Measurements from ENCODE around the gene C9orf72. TPM values are rescaled to one million over a fixed set of nuclear protein-coding genes. Genes with fewer than 3 reads are reported as not detected.

Gene C9orf72
- total RNA-seq, 1 donor from 2014 or later = 4.8 TPM

DNA sequence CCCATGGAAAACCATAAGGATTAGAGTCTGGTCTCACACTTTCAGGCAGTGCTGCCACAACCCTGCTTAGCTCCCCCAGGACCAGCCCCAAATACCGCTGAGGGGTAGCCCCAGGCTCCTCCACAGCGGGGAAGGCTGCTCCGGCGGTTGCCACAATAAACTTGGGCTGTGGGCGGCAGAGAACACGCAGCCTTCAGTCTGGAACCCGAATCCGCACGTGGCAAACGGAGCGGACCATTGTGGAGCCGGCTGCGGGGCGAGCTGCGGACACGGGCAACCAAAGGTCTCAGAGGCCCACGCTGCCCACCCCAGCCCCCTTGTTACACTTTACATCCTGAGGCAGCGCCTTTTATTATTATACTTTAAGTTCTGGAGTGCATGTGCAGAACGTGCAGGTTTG lies 37.3 kb upstream of the C9orf72 start:
- no peaks in the 10 kb centered on the region for H3K79me2 ChIP-seq (ENCODE audit: insufficient read depth, low read length)
- no peaks in the 10 kb centered on the region for H3K36me3 ChIP-seq (ENCODE audit: insufficient read depth, low read length)
- H3K9me3 ChIP-seq (ENCODE audit: insufficient read depth, low read depth, low read length) = no peaks in the 10 kb centered on the region
- Mint-ChIP-seq H3K4me3 (ENCODE audit: unreplicated experiment) (no peak overlapping the region), H3K36me3 (ENCODE audit: low read depth, unreplicated experiment) (no peaks in the 10 kb centered on the region), H3K4me1 (ENCODE audit: low read depth, unreplicated experiment) (no peaks in the 10 kb centered on the region), H3K27me3 (ENCODE audit: low read depth, unreplicated experiment) (peaks cover 17% of the 10 kb centered on the region), H3K9me3 (ENCODE audit: unreplicated experiment) (peaks cover 6% of the 10 kb centered on the region), H3K27ac (ENCODE audit: unreplicated experiment) (no peak overlapping the region)
- no peaks in the 10 kb centered on the region for H3K4me1 ChIP-seq (ENCODE audit: insufficient read depth, low read length)
- H3K27ac ChIP-seq (ENCODE audit: low read depth, low read length) = no peak overlapping the region
- no peak for FAIRE-seq
- no peaks in the 10 kb centered on the region for H3K27me3 ChIP-seq (ENCODE audit: insufficient read depth, low read length)
- no peak overlapping the region for H2AFZ ChIP-seq (ENCODE audit: low read depth, low read length)
- no peak overlapping the region for H3K4me2 ChIP-seq (ENCODE audit: low read length)
- no peak overlapping the region for H3K4me3 ChIP-seq (ENCODE audit: insufficient read depth, low read depth, low read length)
- H3K9ac ChIP-seq (ENCODE audit: low read length) = no peak overlapping the region
- DNase-seq (ENCODE audit: low read depth) = no peak
- TF ChIP-seq EZH2 (IDR thresholded peaks at IDR 0.05; ENCODE audit: insufficient read depth, low read length) = no peak
- TF ChIP-seq, protein P1, sequence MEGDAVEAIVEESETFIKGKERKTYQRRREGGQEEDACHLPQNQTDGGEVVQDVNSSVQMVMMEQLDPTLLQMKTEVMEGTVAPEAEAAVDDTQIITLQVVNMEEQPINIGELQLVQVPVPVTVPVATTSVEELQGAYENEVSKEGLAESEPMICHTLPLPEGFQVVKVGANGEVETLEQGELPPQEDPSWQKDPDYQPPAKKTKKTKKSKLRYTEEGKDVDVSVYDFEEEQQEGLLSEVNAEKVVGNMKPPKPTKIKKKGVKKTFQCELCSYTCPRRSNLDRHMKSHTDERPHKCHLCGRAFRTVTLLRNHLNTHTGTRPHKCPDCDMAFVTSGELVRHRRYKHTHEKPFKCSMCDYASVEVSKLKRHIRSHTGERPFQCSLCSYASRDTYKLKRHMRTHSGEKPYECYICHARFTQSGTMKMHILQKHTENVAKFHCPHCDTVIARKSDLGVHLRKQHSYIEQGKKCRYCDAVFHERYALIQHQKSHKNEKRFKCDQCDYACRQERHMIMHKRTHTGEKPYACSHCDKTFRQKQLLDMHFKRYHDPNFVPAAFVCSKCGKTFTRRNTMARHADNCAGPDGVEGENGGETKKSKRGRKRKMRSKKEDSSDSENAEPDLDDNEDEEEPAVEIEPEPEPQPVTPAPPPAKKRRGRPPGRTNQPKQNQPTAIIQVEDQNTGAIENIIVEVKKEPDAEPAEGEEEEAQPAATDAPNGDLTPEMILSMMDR (IDR thresholded peaks at IDR 0.05; ENCODE audit: insufficient read depth, low read depth, low read length) = no peak
- no peaks in the 10 kb centered on the region for H4K20me1 ChIP-seq (ENCODE audit: insufficient read depth, low read length)

DNA sequence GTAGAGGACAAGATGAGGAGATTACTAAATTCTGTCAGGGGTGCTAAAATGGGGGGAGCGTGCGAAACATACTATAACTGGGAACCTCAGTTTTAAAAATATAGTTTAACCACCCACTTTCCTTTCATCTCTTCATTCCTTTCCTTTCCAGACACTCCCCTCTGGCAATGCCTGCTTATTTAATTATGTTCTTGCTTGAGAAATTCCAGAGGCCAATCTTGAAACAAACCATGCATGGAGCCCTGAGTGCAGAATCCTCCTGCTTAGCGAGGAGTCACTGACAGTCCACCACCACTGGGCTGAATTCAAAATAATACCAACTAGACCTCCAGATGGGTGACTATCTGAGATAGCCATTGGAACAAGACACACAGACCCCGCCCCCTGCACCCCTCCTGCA lies 29.7 kb upstream of the C9orf72 start:
- no peaks in the 10 kb centered on the region for H3K79me2 ChIP-seq (ENCODE audit: insufficient read depth, low read length)
- H3K9ac ChIP-seq (ENCODE audit: low read length) = no peak overlapping the region
- no peaks in the 10 kb centered on the region for H3K36me3 ChIP-seq (ENCODE audit: insufficient read depth, low read length)
- H2AFZ ChIP-seq (ENCODE audit: low read depth, low read length) = no peak overlapping the region
- DNase-seq (ENCODE audit: low read depth) (no peak), FAIRE-seq (no peak)
- H3K27ac ChIP-seq (ENCODE audit: low read depth, low read length) = no peak overlapping the region
- H3K4me3 Mint-ChIP-seq (ENCODE audit: unreplicated experiment) = no peak overlapping the region
- no peaks in the 10 kb centered on the region for H3K36me3 Mint-ChIP-seq (ENCODE audit: low read depth, unreplicated experiment)
- H3K4me3 ChIP-seq (ENCODE audit: insufficient read depth, low read depth, low read length) = no peak overlapping the region
- no peak overlapping the region for H3K4me2 ChIP-seq (ENCODE audit: low read length)
- no peaks in the 10 kb centered on the region for H3K4me1 ChIP-seq (ENCODE audit: insufficient read depth, low read length)
- no peak for TF ChIP-seq EZH2 (IDR thresholded peaks at IDR 0.05; ENCODE audit: insufficient read depth, low read length)
- TF ChIP-seq, protein P1 (IDR thresholded peaks at IDR 0.05; ENCODE audit: insufficient read depth, low read depth, low read length) = no peak
- H3K27ac Mint-ChIP-seq (ENCODE audit: unreplicated experiment) = no peak overlapping the region
- H4K20me1 ChIP-seq (ENCODE audit: insufficient read depth, low read length) = no peaks in the 10 kb centered on the region
- no peaks in the 10 kb centered on the region for H3K9me3 Mint-ChIP-seq (ENCODE audit: unreplicated experiment)
- peaks cover 2% of the 10 kb centered on the region for H3K27me3 Mint-ChIP-seq (ENCODE audit: low read depth, unreplicated experiment)
- no peaks in the 10 kb centered on the region for H3K4me1 Mint-ChIP-seq (ENCODE audit: low read depth, unreplicated experiment)
- no peaks in the 10 kb centered on the region for H3K27me3 ChIP-seq (ENCODE audit: insufficient read depth, low read length)
- H3K9me3 ChIP-seq (ENCODE audit: insufficient read depth, low read depth, low read length) = no peaks in the 10 kb centered on the region

DNA sequence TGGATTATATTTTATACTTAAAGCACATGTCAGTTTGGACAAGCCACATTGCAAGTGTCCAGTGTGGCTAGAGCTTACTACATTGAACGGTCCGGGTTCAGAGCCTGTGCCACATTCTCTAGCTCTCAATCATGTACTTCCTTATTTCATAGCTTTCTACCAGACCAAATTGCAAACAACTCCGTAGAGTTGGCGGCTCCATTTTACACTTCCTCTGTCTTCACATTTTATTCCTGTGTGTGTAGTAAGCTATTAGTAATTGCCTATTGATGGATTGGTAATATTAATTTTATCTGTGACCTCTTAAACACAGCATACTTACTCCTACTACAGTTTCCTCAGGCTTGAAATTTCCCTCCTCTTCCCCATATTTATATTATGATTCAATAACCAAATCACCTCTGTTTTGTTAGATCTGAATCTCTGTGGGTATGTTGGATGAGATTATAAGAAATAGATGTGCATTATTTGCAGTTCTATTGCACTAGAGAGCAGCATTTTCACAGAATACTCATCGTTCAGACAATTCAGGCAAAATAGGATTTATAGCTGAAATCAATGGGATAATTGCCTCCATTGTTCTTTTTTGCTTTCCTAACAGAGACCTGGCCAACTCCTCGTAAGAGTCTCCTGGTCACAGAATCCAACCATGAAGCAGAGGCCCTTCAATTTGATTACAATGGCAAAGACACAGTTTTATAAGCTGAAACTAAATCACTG lies 29.0 kb upstream of the C9orf72 start:
- FAIRE-seq = no peak
- H3K79me2 ChIP-seq (ENCODE audit: insufficient read depth, low read length) = no peaks in the 10 kb centered on the region
- no peak overlapping the region for H3K4me3 Mint-ChIP-seq (ENCODE audit: unreplicated experiment)
- TF ChIP-seq, protein P1 (IDR thresholded peaks at IDR 0.05; ENCODE audit: insufficient read depth, low read depth, low read length) = no peak
- no peak for TF ChIP-seq EZH2 (IDR thresholded peaks at IDR 0.05; ENCODE audit: insufficient read depth, low read length)
- H3K27me3 Mint-ChIP-seq (ENCODE audit: low read depth, unreplicated experiment) = peaks cover 2% of the 10 kb centered on the region
- no peaks in the 10 kb centered on the region for H3K36me3 ChIP-seq (ENCODE audit: insufficient read depth, low read length)
- H3K9me3 Mint-ChIP-seq (ENCODE audit: unreplicated experiment) = no peaks in the 10 kb centered on the region
- H4K20me1 ChIP-seq (ENCODE audit: insufficient read depth, low read length) = no peaks in the 10 kb centered on the region
- no peak overlapping the region for H3K9ac ChIP-seq (ENCODE audit: low read length)
- H3K27me3 ChIP-seq (ENCODE audit: insufficient read depth, low read length) = no peaks in the 10 kb centered on the region
- H3K36me3 Mint-ChIP-seq (ENCODE audit: low read depth, unreplicated experiment) = no peaks in the 10 kb centered on the region
- H3K4me1 ChIP-seq (ENCODE audit: insufficient read depth, low read length) = no peaks in the 10 kb centered on the region
- no peak overlapping the region for H3K27ac Mint-ChIP-seq (ENCODE audit: unreplicated experiment)
- DNase-seq (ENCODE audit: low read depth) = no peak
- H3K9me3 ChIP-seq (ENCODE audit: insufficient read depth, low read depth, low read length) = no peaks in the 10 kb centered on the region
- H3K4me3 ChIP-seq (ENCODE audit: insufficient read depth, low read depth, low read length) = no peak overlapping the region
- no peaks in the 10 kb centered on the region for H3K4me1 Mint-ChIP-seq (ENCODE audit: low read depth, unreplicated experiment)
- H2AFZ ChIP-seq (ENCODE audit: low read depth, low read length) = no peak overlapping the region
- no peak overlapping the region for H3K4me2 ChIP-seq (ENCODE audit: low read length)
- H3K27ac ChIP-seq (ENCODE audit: low read depth, low read length) = no peak overlapping the region
